WERI-Rb-1 (cell line): ENCODE results near the gene CXCL6.

Experiments used
- DNase-seq: peaks from one replicate; pipeline ENCODE4 v3.0.0-alpha.2; 2020
- H3K27ac ChIP-seq: fragments of 250-450 bp; sonication (Bioruptor Pico); 2 replicates; pipeline ENCODE4 v1.5.1; 2020; ENCODE audit warnings: mild to moderate bottlenecking, moderate library complexity
- H3K27me3 ChIP-seq: fragments of 250-450 bp; sonication (Bioruptor Pico); 2 replicates; pipeline ENCODE4 v1.5.1; 2021; ENCODE audit warnings: mild to moderate bottlenecking, low read depth, moderate library complexity; ENCODE audit not compliant: insufficient read depth, severe bottlenecking
- H3K36me3 ChIP-seq: fragments of 250-450 bp; sonication (Bioruptor Pico); 2 replicates; pipeline ENCODE4 v1.5.1; 2020; ENCODE audit warnings: mild to moderate bottlenecking, moderate library complexity
- H3K4me3 ChIP-seq: 2 replicates; pipeline ENCODE4 v1.5.1; 2011; ENCODE audit warnings: low read depth, mild to moderate bottlenecking, control low read depth, low read length
- H3K9me3 ChIP-seq: fragments of 250-450 bp; sonication (Bioruptor Pico); 2 replicates; pipeline ENCODE4 v1.5.1; 2021; ENCODE audit warnings: mild to moderate bottlenecking, moderate library complexity; ENCODE audit not compliant: severe bottlenecking
- CTCF ChIP-seq: IDR thresholded peaks from 2 replicates; pipeline ENCODE4 v1.5.1; 2011; ENCODE audit warnings: low read depth, mild to moderate bottlenecking, control low read depth, inconsistent platforms, low read length

Gene CXCL6

DNA sequence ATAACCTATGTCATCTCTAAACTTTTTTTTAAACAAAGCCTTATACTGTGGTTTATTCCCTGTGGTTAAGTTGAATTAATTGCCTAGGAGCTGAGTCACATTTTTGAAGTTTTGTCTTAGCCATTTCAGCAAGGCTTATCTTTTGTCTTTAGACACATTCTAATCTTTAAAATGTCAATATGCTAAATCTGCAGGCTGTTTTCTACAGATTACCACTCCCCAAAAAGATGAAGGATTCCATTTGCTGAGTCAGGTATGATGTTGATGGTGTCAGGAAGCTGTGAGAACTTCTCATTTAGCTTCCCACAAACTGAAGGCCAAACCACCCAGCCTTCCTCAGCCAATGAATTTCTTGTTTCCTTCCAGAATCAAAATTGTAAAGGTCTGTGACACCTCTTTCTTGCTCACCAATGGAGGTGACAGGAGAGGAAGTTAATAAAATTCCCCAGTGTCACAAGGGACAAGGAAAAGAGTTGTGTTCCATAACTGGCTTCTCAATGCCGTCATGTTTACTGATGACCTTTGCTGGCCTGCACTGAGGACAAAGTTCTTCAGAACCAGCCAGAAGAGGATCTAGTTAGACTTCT, 3.7 kb upstream of the CXCL6 start:
- TF ChIP-seq CTCF, result no peak
- Histone ChIP-seq H3K27ac (no peak overlapping the region), H3K4me3 (no peak overlapping the region), H3K9me3 (no peaks in the 10 kb centered on the region), H3K36me3 (no peaks in the 10 kb centered on the region), H3K27me3 (no peaks in the 10 kb centered on the region)
- no peak for DNase-seq

DNA sequence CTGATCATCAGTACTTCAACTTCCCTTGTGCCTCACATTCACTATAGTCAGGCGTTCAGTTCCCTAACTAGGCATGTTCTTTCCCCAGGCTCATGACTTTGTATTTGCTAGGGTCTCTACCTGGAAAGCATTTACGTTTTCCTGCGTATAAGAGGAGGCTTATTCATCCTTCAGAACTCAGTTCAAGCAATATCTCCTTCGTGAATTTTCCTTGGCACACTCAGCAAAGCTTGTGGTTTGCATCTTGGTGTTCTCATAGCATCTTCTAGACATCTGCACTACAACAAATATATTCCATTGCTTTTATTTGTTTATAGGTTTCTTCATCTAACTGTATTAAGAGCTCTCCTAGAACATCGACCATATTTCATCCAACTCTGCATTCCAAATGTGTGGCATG, 2.6 kb downstream of the CXCL6 start:
- Histone ChIP-seq H3K36me3 (no peaks in the 10 kb centered on the region), H3K4me3 (no peak overlapping the region), H3K27ac (no peak overlapping the region), H3K27me3 (no peaks in the 10 kb centered on the region), H3K9me3 (no peaks in the 10 kb centered on the region)
- DNase-seq, result no peak
- TF ChIP-seq CTCF, result no peak

DNA sequence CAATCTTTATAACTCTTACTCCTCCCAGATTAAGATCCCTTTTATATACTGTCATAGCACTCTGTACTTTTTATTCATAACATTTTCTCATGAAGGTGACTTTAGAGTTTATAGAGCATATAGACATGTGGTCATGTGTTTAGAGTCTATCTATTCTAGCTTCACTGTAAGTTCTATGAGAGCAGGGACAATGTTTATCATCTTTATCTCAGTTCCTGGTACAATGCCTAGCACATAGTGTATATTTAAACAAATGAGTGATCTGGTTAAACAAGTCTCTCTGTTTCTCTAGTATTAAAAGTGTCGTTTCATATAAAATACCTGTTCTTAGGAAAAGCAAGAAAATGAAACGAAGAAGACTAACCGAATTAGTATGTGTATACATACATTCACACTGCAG, 3.2 kb downstream of the CXCL6 start:
- H3K27ac ChIP-seq, result no peak overlapping the region
- no peaks in the 10 kb centered on the region for H3K36me3 ChIP-seq
- no peak overlapping the region for H3K4me3 ChIP-seq
- no peaks in the 10 kb centered on the region for H3K9me3 ChIP-seq
- TF ChIP-seq CTCF, result no peak
- no peaks in the 10 kb centered on the region for H3K27me3 ChIP-seq
- no peak for DNase-seq

DNA sequence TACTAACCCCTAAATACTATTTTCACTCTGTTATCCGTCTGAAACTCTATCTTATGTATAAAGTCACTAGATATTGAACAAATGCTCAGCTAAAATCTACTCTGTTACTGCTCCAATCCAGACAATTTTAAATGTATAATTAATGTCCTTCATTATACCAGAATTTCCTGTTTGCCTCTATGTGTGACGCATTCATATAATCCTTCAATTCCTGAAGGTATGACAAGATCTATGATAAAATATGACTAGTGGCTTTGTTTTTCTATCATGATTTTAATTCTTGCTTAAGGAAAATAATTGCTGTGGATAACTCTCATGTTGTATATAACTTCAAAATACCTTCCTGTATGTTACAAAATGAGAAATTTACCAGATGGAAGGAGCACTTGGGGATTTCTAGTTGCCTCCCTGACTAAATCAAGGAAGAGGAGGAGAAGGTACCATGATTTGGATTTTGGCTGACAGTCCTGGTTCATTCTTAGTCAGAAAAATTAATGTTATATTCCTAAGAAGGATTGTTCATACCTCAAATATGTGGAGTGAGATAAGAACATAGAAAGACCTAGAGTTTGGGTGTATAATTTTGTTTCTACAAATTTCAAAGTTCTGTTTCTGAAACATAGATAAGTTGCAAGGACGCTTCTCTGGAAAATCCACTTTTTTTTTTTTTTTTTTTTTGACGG, 4.9 kb downstream of the CXCL6 start:
- Histone ChIP-seq H3K36me3 (no peaks in the 10 kb centered on the region), H3K27ac (no peak overlapping the region), H3K9me3 (no peaks in the 10 kb centered on the region), H3K4me3 (no peak overlapping the region), H3K27me3 (no peaks in the 10 kb centered on the region)
- DNase-seq, result no peak
- TF ChIP-seq CTCF, result no peak

- Histone ChIP-seq H3K27me3 (no peaks in the 10 kb centered on the region), H3K27ac (no peak overlapping the region), H3K9me3 (no peaks in the 10 kb centered on the region), H3K4me3 (no peak overlapping the region), H3K36me3 (no peaks in the 10 kb centered on the region)
- DNase-seq, result no peak
- no peak for TF ChIP-seq CTCF
Observed at GRCh38 chr4:73842696-73843095, 6.2 kb downstream of the CXCL6 start.

DNA sequence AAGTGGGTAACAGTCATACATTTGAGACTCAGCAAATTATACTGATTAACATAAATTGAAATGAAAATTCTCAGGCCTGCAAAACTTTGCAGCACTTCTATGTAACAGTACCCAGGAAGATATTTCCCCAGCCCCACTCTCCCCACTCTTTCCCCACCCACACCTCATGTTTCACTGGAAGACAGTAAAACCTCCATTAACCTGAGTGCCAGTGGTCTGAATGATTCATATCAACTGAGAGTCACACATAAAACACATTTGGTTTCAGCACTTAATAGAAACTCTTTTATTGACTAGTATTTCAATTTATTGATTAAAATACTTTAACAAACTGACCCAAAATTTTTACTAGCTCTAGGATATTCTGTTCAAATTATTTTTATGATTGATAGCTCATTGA, 6.9 kb downstream of the CXCL6 start:
- no peak overlapping the region for H3K27ac ChIP-seq
- no peaks in the 10 kb centered on the region for H3K9me3 ChIP-seq
- no peak for DNase-seq
- no peaks in the 10 kb centered on the region for H3K36me3 ChIP-seq
- H3K27me3 ChIP-seq, result no peaks in the 10 kb centered on the region
- TF ChIP-seq CTCF, result no peak
- H3K4me3 ChIP-seq, result no peak overlapping the region
